ENCODE results near the gene AFMID. TPM values are rescaled to one million over a fixed set of nuclear protein-coding genes. Genes with fewer than 3 reads are reported as not detected.

AFMID gene
- total RNA-seq, 2 donors from 2014 or later = 26.7 to 33.2 TPM

- ATAC-seq (no peak), DNase-seq (no peak)
- intact Hi-C loops (cut with DNase I, micrococcal nuclease) = no loop called here
These were observed 19.1 kb downstream of the AFMID start for GRCh38 chr17:78206298-78206697.

GRCh38 chr17:78208486-78208885, 21.3 kb downstream of the AFMID start:
- DNase-seq (no peak), ATAC-seq (no peak)
- intact Hi-C loops (cut with DNase I, micrococcal nuclease) = no loop called here

- intact Hi-C loops (cut with DNase I, micrococcal nuclease) = no loop called here
- DNase-seq = no peak
- ATAC-seq = no peak
These were observed 22.9 kb downstream of the AFMID start for GRCh38 chr17:78210111-78210510.

- intact Hi-C loops (cut with DNase I, micrococcal nuclease) = no loop called here
- ATAC-seq (no peak), DNase-seq (no peak)
These were observed 23.9 kb downstream of the AFMID start for GRCh38 chr17:78211032-78211431.

GRCh38 chr17:78214016-78214705, 27.0 kb downstream of the AFMID start, which contains the start of gene BIRC5:
TSS of gene BIRC5 (plus strand) at chr17:78214253. CDS start at chr17:78214317, 64 bp downstream.
- intact Hi-C loops (cut with DNase I, micrococcal nuclease) = no loop called here
- peak; percentile 80 to 94 for DNase-seq
- peak; percentile 100 for ATAC-seq

GRCh38 chr17:78214706-78215061, 27.5 kb downstream of the AFMID start:
- intact Hi-C loops (cut with DNase I, micrococcal nuclease) = no loop called here
- DNase-seq = no peak
- ATAC-seq = no peak

GRCh38 chr17:78219396-78220150, 32.4 kb downstream of the AFMID start:
- no peak for DNase-seq
- intact Hi-C loops (cut with DNase I, micrococcal nuclease) = no loop called here
- ATAC-seq = no peak

GRCh38 chr17:78223061-78223460, 35.9 kb downstream of the AFMID start:
- intact Hi-C loops (cut with DNase I, micrococcal nuclease) = no loop called here
- no peak for ATAC-seq
- DNase-seq = no peak

- intact Hi-C loops (cut with DNase I, micrococcal nuclease) = no loop called here
- ATAC-seq (no peak), DNase-seq (no peak)
These were observed 36.6 kb downstream of the AFMID start for GRCh38 chr17:78223765-78224164.

GRCh38 chr17:78224231-78225087, 37.3 kb downstream of the AFMID start:
- intact Hi-C loops (cut with DNase I, micrococcal nuclease) = no loop called here
- ATAC-seq (no peak), DNase-seq (no peak)

GRCh38 chr17:78225088-78225865, 38.1 kb downstream of the AFMID start:
- intact Hi-C loops (cut with DNase I, micrococcal nuclease) = no loop called here
- DNase-seq (no peak), ATAC-seq (no peak)

GRCh38 chr17:78226055-78226758, 39.0 kb downstream of the AFMID start:
- intact Hi-C loops (cut with DNase I, micrococcal nuclease) = no loop called here
- no peak for ATAC-seq
- DNase-seq = no peak

- ATAC-seq (peak; percentile 77), DNase-seq (peak; percentile 44 to 47)
- intact Hi-C loops (cut with DNase I, micrococcal nuclease) = no loop called here
These were observed 39.7 kb downstream of the AFMID start for GRCh38 chr17:78226759-78227454.

GRCh38 chr17:78227455-78227916, 40.3 kb downstream of the AFMID start:
- intact Hi-C loops (cut with DNase I, micrococcal nuclease) = no loop called here
- no peak for ATAC-seq
- DNase-seq = no peak

GRCh38 chr17:78228176-78228575, 41.0 kb downstream of the AFMID start:
- DNase-seq (no peak), ATAC-seq (no peak)
- intact Hi-C loops (cut with DNase I, micrococcal nuclease) = no loop called here

- ATAC-seq (no peak), DNase-seq (no peak)
- intact Hi-C loops (cut with DNase I, micrococcal nuclease) = no loop called here
These were observed 43.2 kb downstream of the AFMID start for GRCh38 chr17:78230252-78230962.

Data from left colon (tissue), 2 donors.